WERI-Rb-1 (cell line): ENCODE results near the gene FZD10.

Experiments used
- DNase-seq: peaks from one replicate; pipeline ENCODE4 v3.0.0-alpha.2; 2020
- H3K27ac ChIP-seq: fragments of 250-450 bp; sonication (Bioruptor Pico); 2 replicates; pipeline ENCODE4 v1.5.1; 2020; ENCODE audit warnings: mild to moderate bottlenecking, moderate library complexity
- H3K27me3 ChIP-seq: fragments of 250-450 bp; sonication (Bioruptor Pico); 2 replicates; pipeline ENCODE4 v1.5.1; 2021; ENCODE audit warnings: mild to moderate bottlenecking, low read depth, moderate library complexity; ENCODE audit not compliant: insufficient read depth, severe bottlenecking
- H3K36me3 ChIP-seq: fragments of 250-450 bp; sonication (Bioruptor Pico); 2 replicates; pipeline ENCODE4 v1.5.1; 2020; ENCODE audit warnings: mild to moderate bottlenecking, moderate library complexity
- H3K4me3 ChIP-seq: 2 replicates; pipeline ENCODE4 v1.5.1; 2011; ENCODE audit warnings: low read depth, mild to moderate bottlenecking, control low read depth, low read length
- H3K9me3 ChIP-seq: fragments of 250-450 bp; sonication (Bioruptor Pico); 2 replicates; pipeline ENCODE4 v1.5.1; 2021; ENCODE audit warnings: mild to moderate bottlenecking, moderate library complexity; ENCODE audit not compliant: severe bottlenecking
- CTCF ChIP-seq: IDR thresholded peaks from 2 replicates; pipeline ENCODE4 v1.5.1; 2011; ENCODE audit warnings: low read depth, mild to moderate bottlenecking, control low read depth, inconsistent platforms, low read length

Gene FZD10

GRCh38 chr12:130118181-130118580 lies 44.1 kb upstream of the FZD10 start:
- TF ChIP-seq CTCF, result no peak
- no peak overlapping the region for H3K4me3 ChIP-seq
- H3K36me3 ChIP-seq, result no peaks in the 10 kb centered on the region
- DNase-seq, result no peak
- peak overlapping the region; percentile 79 for H3K27ac ChIP-seq
- H3K27me3 ChIP-seq, result no peaks in the 10 kb centered on the region
- no peaks in the 10 kb centered on the region for H3K9me3 ChIP-seq

GRCh38 chr12:130119241-130119861 lies 42.9 kb upstream of the FZD10 start:
- Histone ChIP-seq H3K36me3 (no peaks in the 10 kb centered on the region), H3K9me3 (no peaks in the 10 kb centered on the region), H3K27me3 (no peaks in the 10 kb centered on the region), H3K27ac (no peak overlapping the region), H3K4me3 (no peak overlapping the region)
- TF ChIP-seq CTCF, result no peak
- DNase-seq, result no peak

DNA sequence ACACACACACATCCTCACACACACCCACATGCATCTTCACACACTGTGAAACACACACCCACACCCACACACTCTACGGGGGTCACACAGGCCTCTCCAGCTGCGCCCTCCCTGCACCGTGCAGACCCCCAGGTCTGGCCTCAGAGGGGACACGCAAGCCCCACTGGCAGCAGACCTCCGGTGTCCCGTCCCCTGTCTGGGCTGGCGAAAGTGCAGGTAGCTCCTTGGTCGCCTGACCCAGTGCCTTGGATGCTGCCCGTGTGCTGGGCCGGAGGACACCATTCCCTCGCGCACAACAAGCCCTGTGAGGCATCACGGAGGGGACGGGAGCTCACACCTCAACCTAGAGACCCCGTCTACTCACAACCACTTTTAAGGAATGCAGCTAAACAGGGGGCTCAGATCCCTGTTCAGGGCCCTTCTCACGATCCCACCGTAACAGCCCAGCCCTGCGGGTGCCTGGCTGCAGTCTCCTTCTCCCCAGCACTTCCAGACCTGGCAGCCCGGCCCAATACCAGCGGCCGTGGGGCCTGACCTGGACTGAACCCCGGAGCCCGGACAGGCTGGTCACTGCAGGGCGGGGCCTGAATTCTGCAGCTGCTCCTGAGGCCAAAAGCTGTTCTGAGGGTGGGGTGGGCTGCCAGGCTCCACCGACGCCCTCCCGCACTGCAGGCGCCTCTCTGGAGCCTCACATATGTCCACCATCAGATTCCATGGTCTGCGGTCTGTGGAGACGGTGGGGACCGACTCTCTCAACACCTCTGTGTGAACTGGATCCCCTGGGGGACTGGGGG lies 42.1 kb upstream of the FZD10 start:
- no peaks in the 10 kb centered on the region for H3K36me3 ChIP-seq
- H3K27me3 ChIP-seq, result no peaks in the 10 kb centered on the region
- no peak overlapping the region for H3K27ac ChIP-seq
- peak; percentile 38 for DNase-seq
- no peak for TF ChIP-seq CTCF
- H3K4me3 ChIP-seq, result no peak overlapping the region
- no peaks in the 10 kb centered on the region for H3K9me3 ChIP-seq

DNA sequence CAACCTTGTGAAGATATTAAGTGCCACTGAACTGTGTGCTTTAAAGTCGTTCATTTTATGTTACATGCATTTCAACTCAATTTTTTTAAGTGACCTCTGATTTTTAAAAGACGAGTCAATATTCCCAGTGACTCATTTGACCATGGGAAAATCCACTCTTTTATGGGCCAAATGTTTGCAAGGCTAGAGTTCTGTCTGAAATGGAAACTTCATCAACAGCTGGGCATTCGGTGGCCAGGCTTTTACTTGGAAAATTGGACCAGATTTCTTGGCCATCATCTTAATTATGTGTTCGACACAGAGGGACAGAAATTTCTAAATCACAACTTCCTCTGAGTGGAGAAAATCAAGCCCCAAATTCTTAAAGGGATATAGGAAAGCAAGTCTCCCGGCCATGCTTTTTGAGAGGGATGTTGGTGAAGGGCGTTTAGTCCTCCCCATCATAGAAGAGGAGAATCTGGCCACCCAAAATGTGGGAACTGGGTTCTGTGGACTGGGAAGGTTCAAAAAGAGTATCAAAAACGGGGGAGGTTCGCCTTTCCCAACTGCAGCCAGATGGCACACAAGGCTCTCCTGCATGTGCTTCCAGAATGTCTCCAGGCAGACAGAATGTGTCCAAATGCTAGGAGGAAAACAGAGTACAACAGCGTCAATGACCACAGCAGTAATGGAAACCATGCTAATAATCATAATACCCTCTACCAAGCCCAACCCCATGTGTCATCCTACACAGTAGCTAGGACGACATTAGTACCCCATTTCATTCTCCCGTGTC lies 40.9 kb upstream of the FZD10 start:
- no peaks in the 10 kb centered on the region for H3K36me3 ChIP-seq
- H3K27ac ChIP-seq, result no peak overlapping the region
- no peaks in the 10 kb centered on the region for H3K9me3 ChIP-seq
- DNase-seq, result no peak
- H3K4me3 ChIP-seq, result no peak overlapping the region
- TF ChIP-seq CTCF, result no peak
- H3K27me3 ChIP-seq, result no peaks in the 10 kb centered on the region

- no peak overlapping the region for H3K4me3 ChIP-seq
- H3K9me3 ChIP-seq, result no peaks in the 10 kb centered on the region
- no peak for TF ChIP-seq CTCF
- no peaks in the 10 kb centered on the region for H3K36me3 ChIP-seq
- no peaks in the 10 kb centered on the region for H3K27me3 ChIP-seq
- no peak for DNase-seq
- no peak overlapping the region for H3K27ac ChIP-seq
Measured at GRCh38 chr12:130122356-130122755, 39.9 kb upstream of the FZD10 start.
